GM12878 (cell line): Measurements from ENCODE around the gene ACTL8.

Experiments
- ATF7 ChIP-seq: fragments of 450-650 bp; IDR thresholded peaks from 2 replicates; pipeline ENCODE4 v1.6.1; 2016; ENCODE audit warnings: low read depth, mild to moderate bottlenecking
- CTCF ChIP-seq, 3 experiments: IDR thresholded peaks in 2 of 3; conservative IDR thresholded peaks in 1 of 3; 2 replicates each; pipeline ENCODE4 v1.5.1; 2011; ENCODE audit warnings: low read depth in 3 of 3, low read length in 3 of 3, mild to moderate bottlenecking in 3 of 3, control low read depth in 2 of 3, moderate library complexity in 2 of 3, inconsistent platforms in 1 of 3, mixed read lengths in 1 of 3; ENCODE audit not compliant: control insufficient read depth in 2 of 3, insufficient read depth in 1 of 3; ENCODE audit errors: extremely low read depth in 1 of 3
- DPF2 ChIP-seq: fragments of 450-650 bp; IDR thresholded peaks from 2 replicates; pipeline ENCODE4 v1.6.1; 2017; ENCODE audit warnings: mild to moderate bottlenecking
- E4F1 ChIP-seq: fragments of 450-650 bp; IDR thresholded peaks from 2 replicates; pipeline ENCODE4 v1.6.1; 2018; ENCODE audit warnings: borderline replicate concordance, mild to moderate bottlenecking; ENCODE audit not compliant: partially characterized antibody
- EZH2 ChIP-seq: IDR thresholded peaks from 2 replicates; pipeline ENCODE4 v1.6.1; 2012; ENCODE audit warnings: low read depth, mild to moderate bottlenecking, control low read depth, inconsistent platforms, low read length, borderline replicate concordance; ENCODE audit not compliant: control insufficient read depth
- GABPA ChIP-seq: IDR thresholded peaks from 2 replicates; pipeline ENCODE4 v1.6.1; 2014; ENCODE audit warnings: antibody characterized with exemption, low read depth, mild to moderate bottlenecking, inconsistent platforms
- JUND ChIP-seq: IDR thresholded peaks from 2 replicates; pipeline ENCODE4 v1.6.1; 2012; ENCODE audit warnings: low read depth, mild to moderate bottlenecking, low read length, improper control_type of control experiment, moderate library complexity
- POLR2A ChIP-seq: IDR thresholded peaks from 2 replicates; pipeline ENCODE4 v1.6.1; 2011; ENCODE audit warnings: low read depth, mild to moderate bottlenecking, low read length
- RAD21 ChIP-seq: IDR thresholded peaks from 2 replicates; pipeline ENCODE4 v1.6.1; 2011; ENCODE audit warnings: mild to moderate bottlenecking, low read depth, low read length, moderate library complexity; ENCODE audit not compliant: insufficient read depth
- RAD51 ChIP-seq: fragments of 450-650 bp; IDR thresholded peaks from 2 replicates; pipeline ENCODE4 v1.6.1; 2016; ENCODE audit warnings: moderate library complexity, mild to moderate bottlenecking, inconsistent platforms
- SMC3 ChIP-seq: IDR thresholded peaks from 2 replicates; pipeline ENCODE4 v1.6.1; 2011; ENCODE audit warnings: low read length, improper control_type of control experiment, borderline replicate concordance
- SP1 ChIP-seq: IDR thresholded peaks from one replicate; pipeline ENCODE4 v1.6.1; 2011; ENCODE audit warnings: low read depth, low read length
- SREBF1 ChIP-seq: IDR thresholded peaks from 2 replicates; pipeline ENCODE4 v1.6.1; 2012; ENCODE audit warnings: mild to moderate bottlenecking, low read length

DNA sequence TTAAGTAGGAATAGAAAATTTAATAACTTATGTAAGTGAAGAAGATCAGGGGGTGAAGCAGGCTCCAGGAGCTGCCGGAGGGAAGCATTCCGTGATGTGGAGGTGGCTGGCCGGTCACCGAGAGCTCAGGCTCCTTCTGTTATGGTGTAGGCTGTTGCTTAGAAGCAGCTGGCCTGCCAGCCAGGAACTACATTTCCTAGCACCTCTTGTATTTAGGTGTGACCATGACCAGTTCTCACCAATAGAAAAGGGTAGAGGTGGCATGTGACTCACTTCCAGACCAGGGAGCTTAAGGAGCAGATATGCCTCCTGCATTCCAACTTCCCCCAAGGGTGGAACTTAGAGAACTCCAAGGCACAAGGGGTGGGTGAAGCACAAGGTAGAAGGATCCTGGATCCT, 120.7 kb downstream of the ACTL8 start:
- no peak for TF ChIP-seq CTCF (IDR thresholded peaks at IDR 0.05 in 2 of 3, conservative IDR thresholded peaks at IDR 0.05 in 1 of 3; ENCODE audit: control insufficient read depth in 2 of 3, extremely low read depth in 1 of 3, insufficient read depth in 1 of 3, low read depth in 3 of 3, low read length in 3 of 3)
- TF ChIP-seq EZH2 = no peak
- TF ChIP-seq RAD51 = no peak
- no peak for TF ChIP-seq GABPA
- TF ChIP-seq SP1 = no peak
- no peak for TF ChIP-seq POLR2A
- TF ChIP-seq JUND = no peak
- TF ChIP-seq ATF7 = no peak
- no peak for TF ChIP-seq SMC3
- no peak for TF ChIP-seq RAD21
- TF ChIP-seq DPF2 = no peak
- no peak for TF ChIP-seq SREBF1
- no peak for TF ChIP-seq E4F1
